ENCODE results near the gene LIPG. TPM values are rescaled to one million over a fixed set of nuclear protein-coding genes. Genes with fewer than 3 reads are reported as not detected.

Gene LIPG
- total and polyA plus RNA-seq, 9 of the 15 experiments (the other 6 are each of a cell fraction or from before 2014, with no cell fraction given), result 0.76 to 1.8 (median 1.3) TPM

DNA sequence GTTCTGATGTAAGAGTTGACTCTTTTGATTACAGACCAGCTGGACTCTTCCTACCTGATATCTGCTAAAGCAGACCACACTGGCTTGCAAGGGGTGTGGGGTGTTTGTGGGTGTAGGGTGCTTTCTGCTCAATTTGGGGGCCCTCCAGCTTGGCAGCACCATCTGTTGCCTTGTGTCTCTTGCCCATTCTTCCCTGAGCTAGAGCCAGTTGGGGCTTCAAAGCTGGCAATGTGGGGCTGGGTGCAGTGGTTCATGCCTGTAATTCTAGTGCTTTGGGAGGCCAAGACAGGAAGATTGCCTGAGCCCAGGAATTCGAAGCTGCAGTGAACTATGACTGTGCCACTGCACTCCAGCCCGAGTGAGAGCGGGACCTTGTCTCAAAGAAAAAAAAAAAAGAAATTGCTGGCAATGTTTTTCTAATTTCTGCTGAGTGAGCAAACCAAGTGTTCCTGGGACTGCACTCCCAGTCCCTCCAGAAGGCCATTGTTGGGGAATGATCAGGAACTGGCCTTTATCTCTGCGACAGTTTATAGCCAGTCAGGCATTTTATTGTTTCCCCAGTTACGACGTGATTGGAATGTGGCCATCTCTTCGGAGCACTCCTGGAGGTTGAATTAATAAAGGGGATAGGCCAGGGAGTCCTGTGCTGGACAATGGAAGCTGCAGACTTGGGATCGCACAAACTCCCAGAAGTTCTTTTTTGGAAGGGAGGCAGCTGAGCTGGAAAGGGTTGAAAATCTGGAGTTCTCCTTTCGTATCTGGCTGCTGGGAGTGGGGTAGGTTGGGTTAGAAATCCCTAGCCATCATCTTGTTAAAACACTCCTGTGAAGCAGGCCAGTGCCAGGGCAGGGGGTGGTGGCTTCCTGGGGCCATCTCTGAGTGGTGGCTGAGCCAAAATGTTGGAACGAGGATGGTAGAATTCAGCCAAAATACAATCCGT is 57.2 kb downstream of the LIPG start:
- H3K4me1 ChIP-seq (replicated peaks in 1 of 2; ENCODE audit: control insufficient read depth in 2 of 2, insufficient read depth in 2 of 2, low read length in 2 of 2), result no peaks in the 10 kb centered on the region
- H3K79me2 ChIP-seq (ENCODE audit: control insufficient read depth, insufficient read depth, low read length), result no peaks in the 10 kb centered on the region
- no peak overlapping the region for H3K27ac ChIP-seq (ENCODE audit: extremely low read depth, low read depth, low read length)
- H3K9me3 ChIP-seq (replicated peaks; ENCODE audit: control insufficient read depth, insufficient read depth, low read depth, low read length), result no peaks in the 10 kb centered on the region
- no TSS peak for BruUV-seq (replicated peaks)
- intact Hi-C loops (cut with micrococcal nuclease), result no loop called here
- no peak overlapping the region for H3K4me2 ChIP-seq (ENCODE audit: insufficient read depth, low read length)
- no peak overlapping the region for H2AFZ ChIP-seq (ENCODE audit: low read depth, low read length)
- H4K20me1 ChIP-seq (replicated peaks; ENCODE audit: control insufficient read depth, insufficient read depth, low read length), result no peaks in the 10 kb centered on the region
- no peaks in the 10 kb centered on the region for H3K9me1 ChIP-seq (ENCODE audit: control insufficient read depth, insufficient read depth, low read length)
- POLR2A ChIA-PET, result interaction anchor here (0.6 kb wide), 1 partner anchor 34 kb away, joined by 3 read pairs; no protein-coding TSS in a partner anchor
- in situ Hi-C loops (cut with MboI), result no loop called here
- WGBS (ENCODE audit: insufficient coverage, low coverage, missing lambda C conversion rate), result 1% methylated on average over 8 of the region's 11 CpGs
- H3K36me3 ChIP-seq (ENCODE audit: control insufficient read depth, insufficient read depth, low read length), result no peaks in the 10 kb centered on the region
- DNase-seq (ENCODE audit: extremely low read depth in 1 of 4, low spot score in 3 of 4), result no peak
- CTCF ChIA-PET (ENCODE audit: low intra/inter-chr PET ratio), result no interaction called here
- FAIRE-seq, result no peak
- TF ChIP-seq KAT8 (IDR thresholded peaks at IDR 0.05; ENCODE audit: low read depth) (no peak), BDP1 (IDR thresholded peaks at IDR 0.05; ENCODE audit: insufficient read depth, insufficient read length) (no peak), ARID2 (IDR thresholded peaks at IDR 0.05) (no peak), PURB (CRISPR knock-in tag; IDR thresholded peaks at IDR 0.05; ENCODE audit: low read depth) (no peak), RFX7 (CRISPR knock-in tag; IDR thresholded peaks at IDR 0.05) (no peak), MCM2 (IDR thresholded peaks at IDR 0.05; ENCODE audit: low read depth) (no peak), MYC (IDR thresholded peaks at IDR 0.05; ENCODE audit: low read depth, low read length) (no peak), MYC (CRISPR knock-in tag; IDR thresholded peaks at IDR 0.05; ENCODE audit: borderline replicate concordance, low read depth) (no peak)
- TF ChIP-seq, protein P1, sequence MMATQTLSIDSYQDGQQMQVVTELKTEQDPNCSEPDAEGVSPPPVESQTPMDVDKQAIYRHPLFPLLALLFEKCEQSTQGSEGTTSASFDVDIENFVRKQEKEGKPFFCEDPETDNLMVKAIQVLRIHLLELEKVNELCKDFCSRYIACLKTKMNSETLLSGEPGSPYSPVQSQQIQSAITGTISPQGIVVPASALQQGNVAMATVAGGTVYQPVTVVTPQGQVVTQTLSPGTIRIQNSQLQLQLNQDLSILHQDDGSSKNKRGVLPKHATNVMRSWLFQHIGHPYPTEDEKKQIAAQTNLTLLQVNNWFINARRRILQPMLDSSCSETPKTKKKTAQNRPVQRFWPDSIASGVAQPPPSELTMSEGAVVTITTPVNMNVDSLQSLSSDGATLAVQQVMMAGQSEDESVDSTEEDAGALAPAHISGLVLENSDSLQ (IDR thresholded peaks at IDR 0.05), result no peak
- TF ChIP-seq, protein P2, sequence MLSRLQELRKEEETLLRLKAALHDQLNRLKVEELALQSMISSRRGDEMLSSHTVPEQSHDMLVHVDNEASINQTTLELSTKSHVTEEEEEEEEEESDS (CRISPR knock-in tag; IDR thresholded peaks at IDR 0.05), result no peak
- H3K4me3 ChIP-seq, result no peak overlapping the region
- no peak for ATAC-seq
- no peak overlapping the region for H3K9ac ChIP-seq (ENCODE audit: insufficient read depth in 1 of 2, low read depth in 2 of 2, low read length in 2 of 2)
- H3K27me3 ChIP-seq (ENCODE audit: control insufficient read depth in 2 of 2, insufficient read depth in 2 of 2, low read length in 2 of 2), result peaks cover 3 to 25% of the 10 kb centered on the region in 2 experiments; a peak in 4 of 5 replicates

All from K562 (cell line).